SU-DHL-6 (cell line): Measurements from ENCODE around the gene ZP1.

ENCODE experiments used
- EZH2phosphoT487 ChIP-seq: fragments of 200-600 bp; sonication (generic), shearing (Covaris generic); conservative IDR thresholded peaks from 2 replicates; pipeline ENCODE4 v1.6.1; 2018; ENCODE audit warnings: mild to moderate bottlenecking, antibody characterized with exemption, low read length, moderate library complexity, mixed read lengths
- TF ChIP-seq, protein P1 (sequence below): fragments of 200-600 bp; sonication (generic); IDR thresholded peaks from one replicate; pipeline ENCODE4 v1.5.1; 2017; ENCODE audit warnings: antibody characterized with exemption, mild to moderate bottlenecking, low read length, moderate library complexity; ENCODE audit not compliant: insufficient read depth, poor library complexity, severe bottlenecking

DNA sequence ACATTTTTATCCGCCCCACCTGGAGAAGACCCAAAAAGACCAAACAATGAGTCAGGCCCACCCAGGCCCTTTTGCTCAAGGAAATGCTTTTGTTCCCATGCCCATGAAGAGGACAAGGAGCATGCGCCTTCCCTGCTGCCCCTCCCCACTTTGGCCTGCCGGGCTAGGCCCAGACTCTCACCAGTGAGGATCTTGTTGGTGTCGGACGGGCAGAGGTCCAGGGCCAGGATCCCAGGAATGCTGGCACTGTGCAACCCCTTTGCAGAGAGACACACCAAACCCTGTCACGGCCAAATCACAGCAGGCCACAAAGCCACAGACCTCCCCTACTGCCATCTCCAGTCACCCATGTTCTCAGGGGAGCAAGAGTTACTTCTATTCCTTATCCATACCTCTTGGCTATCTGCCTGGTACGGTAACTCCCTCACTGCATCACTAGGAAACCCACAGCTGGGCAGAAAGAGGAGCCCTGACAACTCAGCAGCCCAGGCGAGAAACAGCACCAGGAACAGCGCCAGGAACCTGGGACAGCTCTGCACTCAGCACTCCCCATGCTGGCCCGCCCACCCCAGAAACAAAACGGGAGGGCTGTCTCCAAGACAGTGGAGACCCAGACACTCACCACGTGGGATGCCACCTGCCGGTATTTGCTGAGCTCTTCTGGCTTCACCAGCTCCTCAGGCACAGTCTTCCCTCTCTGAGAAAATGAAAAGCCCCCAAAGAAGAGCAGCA is 33.5 kb downstream of the ZP1 start:
- TF ChIP-seq, protein P1, sequence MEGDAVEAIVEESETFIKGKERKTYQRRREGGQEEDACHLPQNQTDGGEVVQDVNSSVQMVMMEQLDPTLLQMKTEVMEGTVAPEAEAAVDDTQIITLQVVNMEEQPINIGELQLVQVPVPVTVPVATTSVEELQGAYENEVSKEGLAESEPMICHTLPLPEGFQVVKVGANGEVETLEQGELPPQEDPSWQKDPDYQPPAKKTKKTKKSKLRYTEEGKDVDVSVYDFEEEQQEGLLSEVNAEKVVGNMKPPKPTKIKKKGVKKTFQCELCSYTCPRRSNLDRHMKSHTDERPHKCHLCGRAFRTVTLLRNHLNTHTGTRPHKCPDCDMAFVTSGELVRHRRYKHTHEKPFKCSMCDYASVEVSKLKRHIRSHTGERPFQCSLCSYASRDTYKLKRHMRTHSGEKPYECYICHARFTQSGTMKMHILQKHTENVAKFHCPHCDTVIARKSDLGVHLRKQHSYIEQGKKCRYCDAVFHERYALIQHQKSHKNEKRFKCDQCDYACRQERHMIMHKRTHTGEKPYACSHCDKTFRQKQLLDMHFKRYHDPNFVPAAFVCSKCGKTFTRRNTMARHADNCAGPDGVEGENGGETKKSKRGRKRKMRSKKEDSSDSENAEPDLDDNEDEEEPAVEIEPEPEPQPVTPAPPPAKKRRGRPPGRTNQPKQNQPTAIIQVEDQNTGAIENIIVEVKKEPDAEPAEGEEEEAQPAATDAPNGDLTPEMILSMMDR: no peak
- no peak for TF ChIP-seq EZH2phosphoT487
